Hematopoietic multipotent progenitor cell treated with erythropoietin and hydrocortisone succinate and interleukin-3 and kit ligand, for 17 days (in vitro differentiated cells): ENCODE data around the gene PDXDC1.
A peak's percentile ranks its signal among the peaks of the same experiment; 100 is the strongest.
"Not testable (repeated sequence)": the region's sequence is repeated elsewhere in the genome, so short reads cannot be mapped to it uniquely, and the experiment has no call there.

Source experiments
- DNase-seq: peaks from one replicate; pipeline ENCODE4 v3.0.0-alpha.2; 2015; ENCODE audit warnings: low spot score

The PDXDC1 gene

DNA sequence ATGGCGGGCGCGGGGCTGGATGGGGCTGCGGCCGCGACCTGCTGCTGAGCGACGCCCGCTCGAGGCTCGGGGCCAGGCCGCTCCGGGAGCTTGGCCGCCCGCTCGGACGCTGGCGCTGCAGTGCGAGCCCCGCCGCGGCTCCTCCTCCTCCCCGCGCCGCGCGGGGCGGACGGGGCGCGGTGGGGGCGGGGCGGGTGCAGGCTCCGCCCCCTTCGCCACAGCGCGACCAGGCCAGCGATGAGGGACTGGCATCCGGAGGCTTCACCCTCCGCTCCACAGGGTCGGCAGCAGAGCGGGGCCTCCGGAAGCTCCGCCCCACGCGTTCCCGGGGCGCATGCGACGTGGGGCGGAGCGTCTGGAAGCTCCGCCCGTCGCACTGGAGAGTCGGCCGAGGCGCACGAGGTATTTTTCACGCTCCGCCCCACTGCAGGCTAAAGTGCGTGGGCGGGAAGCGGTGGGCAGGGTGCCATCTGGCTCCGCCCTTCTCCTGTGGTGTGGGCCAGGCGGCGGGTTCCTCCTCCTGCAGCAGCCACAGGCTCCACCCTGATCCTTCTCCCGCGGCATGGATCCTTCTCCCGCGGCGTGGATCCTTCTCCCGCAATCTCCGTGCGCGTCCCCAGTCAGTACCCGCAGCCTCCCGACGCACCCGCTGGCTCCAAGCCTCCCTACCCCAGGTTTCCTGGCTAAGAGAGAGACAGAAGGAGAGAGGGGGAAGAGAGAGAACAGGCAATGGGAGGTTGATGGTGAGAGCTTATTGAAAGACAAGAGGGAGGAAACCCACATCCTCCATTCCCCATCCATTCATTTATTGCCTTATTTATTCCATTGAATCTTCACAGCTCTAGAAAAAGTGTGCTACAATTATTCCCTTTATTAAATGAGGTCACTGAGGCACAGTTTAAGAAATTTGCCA is 180.1 kb downstream of the PDXDC1 start:
- peak; percentile 92 for DNase-seq

DNA sequence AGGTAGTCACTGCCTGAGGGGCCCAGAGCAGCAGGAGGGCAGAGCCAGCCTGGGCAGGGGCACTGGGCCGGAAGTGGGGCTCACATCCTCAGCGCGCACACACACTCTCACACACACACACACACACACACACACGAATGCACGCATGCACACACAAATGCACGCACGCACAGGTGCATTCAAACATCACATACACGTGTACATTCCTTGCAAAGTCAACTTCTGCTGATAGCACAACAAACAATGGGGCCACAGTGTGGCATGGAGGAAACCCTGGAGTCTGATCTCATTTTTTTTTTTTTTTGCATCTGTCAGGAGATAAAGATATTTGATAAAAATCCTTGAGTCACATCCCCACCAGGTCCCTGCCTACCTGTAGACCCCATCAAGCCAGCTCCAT is 182.8 kb downstream of the PDXDC1 start:
- DNase-seq: not testable (repeated sequence)

GRCh38 chr16:15159671-15160070 is 184.8 kb downstream of the PDXDC1 start:
- DNase-seq: not testable (repeated sequence)

GRCh38 chr16:15160571-15160970 is 185.7 kb downstream of the PDXDC1 start:
- DNase-seq: not testable (repeated sequence)

GRCh38 chr16:15163055-15163454 is 188.2 kb downstream of the PDXDC1 start:
- not testable (repeated sequence) for DNase-seq

DNA sequence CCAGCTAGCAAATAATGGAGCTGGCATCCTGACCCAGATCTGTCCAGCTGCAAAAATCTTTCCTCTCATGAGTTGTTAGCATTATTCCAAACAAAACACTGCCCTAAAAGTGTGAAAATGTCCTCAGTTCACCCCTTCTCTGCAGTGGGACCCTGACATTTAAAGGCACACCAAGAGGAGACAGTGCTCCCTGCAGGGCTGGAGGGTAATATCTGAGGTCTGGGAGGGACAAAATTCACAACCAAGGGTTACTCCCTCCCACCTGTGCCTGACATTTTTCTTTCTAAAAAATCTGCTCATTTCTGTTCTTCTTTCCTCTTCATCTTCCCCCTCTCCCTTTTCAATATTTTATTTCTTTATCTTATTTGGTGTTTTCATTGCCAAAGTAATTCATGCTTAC is 191.4 kb downstream of the PDXDC1 start:
- DNase-seq: not testable (repeated sequence)

DNA sequence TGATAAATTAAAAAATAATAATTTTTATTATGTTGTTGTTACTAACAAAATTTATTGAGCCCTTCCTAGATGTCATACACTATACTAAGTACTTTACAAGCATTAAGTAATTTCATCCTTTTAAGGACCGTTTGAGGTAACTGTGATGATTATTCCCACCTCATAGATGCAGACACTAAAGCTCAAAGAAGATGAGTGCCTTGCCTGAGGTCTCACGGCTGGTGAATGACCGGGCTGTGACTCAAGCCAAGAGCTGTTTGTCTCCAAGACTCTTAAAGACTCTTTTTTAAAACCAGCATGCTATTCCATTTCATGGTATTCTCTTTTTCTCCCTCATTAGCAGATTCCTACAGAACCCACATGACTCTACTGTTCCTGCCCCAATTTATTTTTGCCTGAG is 193.5 kb downstream of the PDXDC1 start:
- not testable (repeated sequence) for DNase-seq

GRCh38 chr16:15168953-15169652 is 194.3 kb downstream of the PDXDC1 start:
- DNase-seq: not testable (repeated sequence)

- DNase-seq: not testable (repeated sequence)
These were observed 205.1 kb downstream of the PDXDC1 start for GRCh38 chr16:15179909-15180308.

DNA sequence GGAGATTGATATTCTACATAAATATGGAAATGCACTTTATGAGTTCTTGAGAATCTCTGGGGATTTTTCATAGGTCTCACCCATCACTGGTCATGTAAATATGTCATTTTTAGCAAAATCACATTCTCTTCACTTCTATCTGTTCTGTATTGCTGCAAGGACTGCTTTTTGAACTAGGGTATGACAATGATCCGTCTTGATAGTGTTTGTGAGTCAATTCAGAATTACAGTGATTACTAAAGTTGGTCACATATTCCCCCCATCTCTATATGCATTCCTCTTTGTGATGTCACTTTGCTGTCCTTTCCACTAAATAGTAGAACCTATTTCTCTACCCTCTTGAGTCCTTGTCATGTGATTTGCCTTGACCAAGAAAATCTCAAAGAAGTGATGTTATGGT is 206.1 kb downstream of the PDXDC1 start:
- not testable (repeated sequence) for DNase-seq

GRCh38 chr16:15184000-15184399 is 209.2 kb downstream of the PDXDC1 start:
- DNase-seq: not testable (repeated sequence)
